HG02798 (cell line): Measurements from ENCODE around the gene PSRC1.
"Not testable (repeated sequence)": the region's sequence is repeated elsewhere in the genome, so short reads cannot be mapped to it uniquely, and the experiment has no call there.

Experiments used
- ATAC-seq: cut with Tn5 transposase; IDR thresholded peaks from one replicate; pipeline ENCODE4 v1.9.1; 2021; ENCODE audit warnings: mild to moderate bottlenecking; ENCODE audit not compliant: unreplicated experiment, poor library complexity

PSRC1 gene

DNA sequence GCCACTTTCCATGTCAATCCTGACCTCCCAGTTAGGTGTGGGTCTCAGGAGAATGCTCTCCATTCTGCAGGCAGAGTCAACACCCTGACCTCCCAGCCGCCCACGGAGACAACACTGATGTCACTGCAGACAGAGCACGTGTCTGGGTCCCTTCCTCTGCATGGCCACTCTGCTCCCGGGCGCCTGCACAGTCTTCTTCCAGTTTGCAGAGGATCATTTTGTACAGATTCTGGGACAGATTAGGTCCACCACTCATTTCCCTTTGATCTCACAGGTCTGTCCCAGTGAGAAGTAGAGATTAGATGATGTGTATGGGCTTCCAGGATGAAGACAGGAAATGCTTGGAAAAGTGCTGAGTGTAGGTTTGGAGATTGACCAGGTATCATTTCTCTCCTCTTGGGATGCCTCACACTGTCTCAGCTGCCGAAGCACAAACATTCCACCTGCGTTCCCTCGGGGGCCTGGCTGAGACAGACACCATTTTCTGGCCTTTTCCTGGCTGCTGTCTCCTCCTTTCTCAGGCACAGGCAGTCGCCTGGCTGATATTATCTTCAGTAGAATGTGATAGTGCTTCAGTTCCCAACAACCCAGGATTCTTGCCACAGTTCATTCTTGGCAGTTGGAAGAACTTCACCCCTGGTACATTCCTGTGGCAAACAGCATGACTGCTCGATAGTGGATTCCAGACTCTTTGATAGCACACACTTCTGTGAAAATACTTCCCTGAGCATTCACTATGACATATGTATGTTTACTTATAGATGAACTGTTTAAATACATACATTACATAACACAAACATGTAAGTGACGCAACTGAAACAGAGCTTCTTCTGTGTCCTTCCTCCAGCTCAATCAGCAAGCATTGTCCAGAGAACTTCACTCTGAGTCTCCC is 16.0 kb upstream of the PSRC1 start:
- no peak for ATAC-seq

DNA sequence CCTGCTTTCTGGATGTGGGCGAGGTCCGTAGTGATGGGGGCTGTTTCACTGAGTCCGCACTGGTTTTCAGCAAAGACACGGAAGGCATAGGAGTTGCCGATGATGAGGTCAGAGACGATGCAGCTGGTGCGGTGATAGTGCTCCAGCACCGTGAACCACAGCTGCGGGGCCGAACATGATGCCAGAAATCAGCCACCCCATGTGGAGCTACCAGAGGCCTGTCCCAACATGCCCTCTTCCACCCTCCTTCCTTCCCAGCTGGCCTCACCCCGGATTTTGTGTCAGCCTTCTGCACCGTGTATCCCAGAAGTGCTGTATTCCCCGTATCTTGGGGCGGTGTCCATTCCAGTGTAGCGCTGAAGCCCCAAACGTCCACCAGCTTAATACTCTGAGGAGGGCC is 13.8 kb upstream of the PSRC1 start:
- ATAC-seq = no peak

DNA sequence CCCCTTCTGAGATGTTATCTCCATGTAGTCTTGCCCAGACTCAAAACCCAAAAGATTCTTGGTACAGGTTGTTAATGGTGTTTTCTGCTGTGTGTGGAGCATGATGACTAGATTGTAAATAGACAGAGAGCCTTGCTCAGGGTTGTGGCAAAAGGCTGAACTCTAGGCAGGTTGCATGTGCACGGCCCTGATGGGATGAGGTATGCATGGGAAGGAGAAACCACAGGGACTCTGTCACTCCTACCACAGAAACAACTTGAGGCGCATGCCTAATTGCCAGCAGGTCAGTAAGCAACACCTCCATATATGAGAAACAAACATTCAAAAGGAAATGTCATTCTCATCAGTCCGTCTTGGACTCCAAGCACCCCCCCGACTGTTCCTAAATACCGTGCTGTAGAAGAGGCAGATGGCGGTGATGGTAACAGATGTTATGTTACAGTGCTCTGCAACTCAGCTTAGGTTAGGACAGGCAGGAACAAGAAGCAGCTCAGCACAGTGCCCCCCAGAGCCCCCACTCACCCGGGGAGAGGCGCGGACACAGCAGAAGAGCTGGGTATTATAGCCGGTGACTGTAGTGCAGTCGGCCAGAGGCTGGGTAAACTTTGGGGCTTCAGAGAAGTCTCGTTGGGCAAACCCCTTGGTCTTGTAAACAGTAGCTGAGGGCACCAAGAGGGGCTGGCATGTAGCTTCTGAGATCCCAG is 12.9 kb upstream of the PSRC1 start:
- ATAC-seq = no peak

DNA sequence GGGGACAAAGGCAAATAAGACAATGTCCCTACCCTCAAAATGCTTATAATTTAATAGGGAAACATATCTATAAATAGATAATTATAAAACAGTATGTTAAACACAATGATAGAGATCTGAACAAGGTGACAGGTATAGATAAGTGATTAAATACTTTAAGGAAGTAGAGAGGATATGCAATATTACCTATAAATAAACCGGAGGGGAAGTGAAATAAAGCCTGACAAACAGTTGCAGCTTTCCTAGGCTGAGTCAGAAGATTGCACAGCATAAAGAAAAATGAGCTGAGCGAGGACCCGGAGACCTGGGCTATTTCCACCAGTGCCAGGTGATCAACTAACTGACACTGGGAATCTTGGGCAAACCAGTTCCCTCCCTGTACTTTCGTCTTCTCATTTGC is 11.5 kb upstream of the PSRC1 start:
- ATAC-seq = no peak

DNA sequence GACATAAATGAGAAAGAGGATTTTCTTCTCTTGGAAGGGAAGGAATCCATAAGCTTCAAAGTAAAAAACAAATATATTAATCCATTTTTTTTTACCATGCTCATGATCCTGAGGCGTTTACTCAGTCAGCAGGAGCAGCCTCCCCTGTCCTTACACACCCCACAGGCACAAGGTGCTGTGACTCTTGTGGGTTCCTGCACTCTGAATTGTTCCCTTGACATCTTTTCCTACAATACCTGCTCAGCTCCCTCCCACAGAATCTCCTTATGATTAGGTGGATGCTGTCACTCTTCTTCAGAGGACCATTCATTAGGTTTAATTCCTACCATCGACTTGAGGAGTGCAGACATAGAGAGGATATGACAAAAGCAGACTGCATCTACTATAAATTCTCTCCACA is 10.1 kb upstream of the PSRC1 start:
- no peak for ATAC-seq

DNA sequence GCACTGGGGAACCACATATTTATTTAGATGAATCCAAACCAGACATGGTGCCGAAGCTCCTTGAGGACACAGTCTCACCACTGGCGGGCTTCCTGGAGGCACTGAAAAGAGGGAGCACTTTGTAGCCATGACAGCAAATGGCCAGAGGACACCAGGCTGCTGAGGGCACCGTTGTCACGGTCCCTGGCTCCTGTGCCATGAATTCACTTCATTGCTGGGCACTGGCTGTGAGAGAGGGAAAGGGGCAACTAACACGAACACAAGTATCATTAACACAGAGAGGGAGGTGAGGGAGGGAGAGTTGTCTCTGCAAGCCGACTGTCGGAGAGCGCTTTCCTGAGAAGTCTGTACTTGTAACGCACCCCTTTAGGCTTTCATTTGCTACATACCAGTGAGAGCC is 9.4 kb upstream of the PSRC1 start:
- no peak for ATAC-seq

DNA sequence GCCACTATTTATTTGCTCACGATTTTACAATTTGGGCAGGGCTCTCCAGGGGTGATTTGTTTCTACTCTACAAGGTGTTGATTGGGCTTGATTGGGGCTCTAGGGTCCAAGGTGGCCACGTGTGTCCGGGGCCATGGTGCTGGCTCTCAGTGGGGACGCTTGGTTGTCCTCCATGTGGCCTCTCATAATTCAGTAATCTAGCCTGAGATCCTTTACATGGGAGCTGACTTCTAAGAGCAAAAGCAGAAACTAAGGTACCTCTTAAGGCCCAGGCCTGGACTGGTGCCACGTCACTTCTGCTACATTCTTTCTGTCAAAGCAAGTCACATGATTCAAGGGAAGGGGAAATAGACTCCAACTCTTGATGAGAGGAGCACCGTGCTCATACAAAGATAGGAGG is 8.1 kb upstream of the PSRC1 start:
- ATAC-seq = no peak

DNA sequence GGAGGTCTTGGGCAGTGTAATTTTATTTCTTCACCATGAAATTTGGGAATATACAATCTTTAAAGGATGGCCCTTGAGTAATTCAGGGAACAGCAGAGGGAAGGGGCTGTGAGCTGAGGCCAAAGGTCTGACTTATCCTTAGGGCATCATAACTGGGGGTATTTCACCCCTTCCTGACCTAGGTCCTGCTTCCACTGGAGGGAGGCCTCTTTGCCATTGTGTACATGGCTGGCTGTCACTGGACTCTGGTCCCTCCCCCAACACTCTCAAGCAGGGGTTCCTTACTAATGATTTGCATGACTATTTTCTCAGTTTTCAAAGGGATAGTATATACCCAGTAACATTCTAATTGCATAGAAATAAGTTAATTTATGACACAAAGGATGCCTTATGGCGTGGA is 7.2 kb upstream of the PSRC1 start:
- ATAC-seq = no peak

DNA sequence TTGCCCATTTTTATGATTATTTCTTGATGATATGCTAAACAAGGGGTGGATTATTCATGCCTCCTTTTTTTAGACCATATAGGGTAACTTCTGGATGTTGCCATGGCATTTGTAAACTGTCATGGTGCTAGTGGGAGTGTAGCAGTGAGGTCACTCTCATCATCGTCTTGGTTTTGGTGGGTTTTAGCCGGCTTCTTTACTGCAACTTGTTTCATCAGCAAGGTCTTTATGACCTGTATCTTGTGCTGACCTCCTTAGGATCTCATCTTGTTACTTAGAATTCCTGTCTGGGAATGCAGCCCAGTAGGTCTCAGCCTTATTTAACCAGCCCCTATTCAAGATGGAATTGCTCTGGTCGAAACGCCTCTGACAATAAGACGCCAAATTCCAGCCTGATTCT is 3.8 kb upstream of the PSRC1 start:
- ATAC-seq = not testable (repeated sequence)

DNA sequence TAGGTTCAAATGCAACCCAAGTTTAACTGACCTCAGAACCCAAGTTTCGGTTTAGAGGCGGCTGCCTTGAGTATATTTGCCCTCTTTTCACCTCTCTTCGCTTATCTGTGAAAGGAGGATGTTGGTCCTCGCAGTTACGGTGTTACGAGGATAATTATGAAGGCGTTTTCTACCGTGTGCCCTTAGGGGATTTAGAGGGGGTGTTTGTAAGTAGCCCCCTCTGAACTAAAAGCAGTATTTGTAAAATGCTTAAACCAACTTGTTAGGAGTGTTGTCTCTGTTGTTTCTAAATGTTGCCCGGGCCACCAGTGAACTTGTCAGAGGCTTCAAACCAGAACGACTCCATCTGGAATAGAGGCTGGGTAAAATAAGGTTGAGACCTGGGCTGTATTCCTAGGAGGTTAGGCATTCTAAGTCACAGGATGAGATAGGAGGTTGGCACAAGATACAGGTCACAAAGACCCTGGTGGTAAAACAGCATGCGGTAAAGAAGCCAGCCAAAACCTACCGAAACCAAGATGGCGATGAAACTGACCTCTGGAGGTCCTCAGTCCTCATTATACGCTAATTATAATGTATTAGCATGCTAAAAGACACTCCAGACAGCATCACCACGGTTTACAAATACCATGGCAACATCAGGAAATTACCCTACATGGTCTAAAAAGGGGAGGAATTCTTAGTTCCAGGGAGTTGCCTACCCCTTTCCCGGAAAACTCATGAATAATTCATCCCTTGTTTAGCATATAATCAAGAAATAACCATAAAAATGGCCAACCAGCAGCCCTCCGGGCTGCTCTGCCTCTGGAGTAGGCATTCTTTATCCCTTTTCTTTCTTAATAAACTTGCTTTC is 1.0 kb upstream of the PSRC1 start:
- ATAC-seq = no peak

DNA sequence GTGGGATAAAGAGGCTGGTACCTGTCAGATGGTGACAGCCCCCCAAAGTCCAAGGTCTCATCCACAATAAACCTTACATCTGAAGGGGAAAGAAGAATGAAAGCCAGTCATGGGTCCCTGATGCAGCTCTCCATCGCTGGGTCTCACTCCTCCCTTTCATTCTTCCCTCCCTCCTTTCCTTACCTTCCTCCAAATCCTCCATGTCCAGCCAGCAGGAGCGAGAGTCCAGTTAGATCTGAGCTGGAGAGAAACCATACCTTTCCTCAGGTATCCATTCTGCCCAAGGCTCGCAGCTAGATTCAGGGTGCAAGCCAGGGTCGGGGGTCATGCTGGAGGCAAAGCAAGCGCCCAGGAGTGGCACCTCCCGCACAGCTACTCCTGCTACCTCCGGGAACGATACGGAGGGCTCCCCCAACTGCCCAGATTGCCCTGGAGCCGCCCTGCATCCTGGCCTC is 421 bp downstream of the PSRC1 start:
- ATAC-seq = no peak

DNA sequence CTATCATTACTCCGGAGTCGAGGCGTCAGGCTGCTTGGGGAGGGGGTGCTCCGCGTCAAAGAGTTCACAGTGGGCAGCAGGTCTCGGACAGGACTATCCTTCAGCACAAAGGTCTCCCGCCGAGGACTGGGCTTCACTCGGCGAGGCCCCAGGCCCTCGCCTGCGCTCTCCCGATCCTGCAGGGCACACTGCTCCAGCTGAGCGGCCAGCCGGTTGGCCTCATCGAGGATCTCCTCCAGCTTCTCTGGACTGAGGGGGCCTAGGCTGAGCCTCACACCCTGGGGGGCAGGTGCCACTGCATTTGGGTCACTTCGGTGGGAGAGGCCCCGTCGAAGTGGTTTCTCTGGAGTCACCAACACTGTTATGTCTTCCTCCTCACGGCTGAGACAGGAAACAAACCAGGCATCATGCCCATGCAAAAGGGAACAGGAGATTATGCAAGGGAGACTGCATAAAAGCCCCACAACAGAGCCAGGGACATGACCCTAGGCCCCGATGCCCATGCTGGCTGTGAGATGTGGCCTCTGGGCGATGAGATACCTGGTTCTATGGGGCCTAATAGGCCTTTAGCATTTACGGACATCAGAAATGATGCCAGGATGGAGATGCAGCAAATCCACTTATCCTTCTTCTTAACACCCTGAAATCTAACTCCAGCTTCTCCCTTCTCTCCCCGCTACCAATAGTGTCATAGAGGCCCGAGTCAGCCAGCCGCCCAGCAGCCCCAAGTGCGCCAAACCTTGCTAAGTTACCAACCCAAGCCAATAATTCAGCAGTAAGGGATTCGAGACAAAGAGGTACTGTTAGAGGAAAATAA is 1.1 kb downstream of the PSRC1 start:
- no peak for ATAC-seq

DNA sequence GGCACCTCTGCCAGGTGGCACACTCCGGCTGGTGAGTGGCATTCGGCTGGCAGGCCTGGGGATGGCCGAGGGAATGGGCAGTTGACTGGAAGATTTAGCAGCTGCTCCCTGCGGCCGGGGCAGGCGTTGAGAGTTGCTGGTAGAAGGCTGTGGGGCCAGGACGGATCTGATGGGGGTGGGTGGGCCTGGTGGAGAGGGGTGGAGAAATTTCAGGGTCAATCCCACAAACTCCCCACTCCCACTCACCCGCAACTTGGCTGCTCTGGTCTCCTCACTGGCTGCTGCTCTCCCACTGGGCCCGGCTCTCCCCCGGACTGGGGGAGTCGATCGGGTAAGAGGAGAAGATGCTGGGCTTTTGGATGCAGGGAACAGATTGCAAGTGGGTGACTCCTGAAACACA is 2.1 kb downstream of the PSRC1 start:
- ATAC-seq = no peak

DNA sequence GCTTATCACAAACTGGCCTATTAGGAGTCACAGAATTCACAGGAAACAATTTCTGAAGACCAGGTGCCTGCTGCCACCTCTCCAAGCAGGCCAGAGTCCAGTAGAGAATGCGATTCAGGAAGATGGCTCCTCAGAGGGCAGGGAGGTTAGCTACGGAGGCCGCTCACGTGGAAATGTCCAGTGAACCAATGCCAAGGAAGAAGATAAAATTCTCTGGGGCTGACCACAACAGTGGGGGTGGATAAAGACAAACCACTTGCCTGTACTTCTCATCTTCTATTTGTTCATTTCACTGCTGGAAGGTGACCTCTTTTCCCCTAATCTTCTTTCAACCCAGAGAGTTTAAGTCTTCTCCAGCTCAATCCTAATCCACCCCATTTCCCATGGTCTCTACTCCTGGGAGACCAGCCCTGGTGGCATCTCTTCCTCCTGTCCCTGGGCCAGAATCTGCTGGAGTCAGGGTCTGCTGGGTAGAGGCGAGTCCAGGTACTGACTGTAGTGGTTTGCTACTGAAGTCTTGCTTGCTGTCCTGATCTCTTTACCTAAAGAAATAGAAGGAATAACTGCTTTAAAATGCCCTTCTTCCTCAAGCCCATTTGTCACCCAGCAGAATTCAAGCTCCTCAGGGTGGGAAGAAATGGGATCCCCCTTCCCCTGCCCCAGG is 3.2 kb downstream of the PSRC1 start:
- ATAC-seq = no peak

DNA sequence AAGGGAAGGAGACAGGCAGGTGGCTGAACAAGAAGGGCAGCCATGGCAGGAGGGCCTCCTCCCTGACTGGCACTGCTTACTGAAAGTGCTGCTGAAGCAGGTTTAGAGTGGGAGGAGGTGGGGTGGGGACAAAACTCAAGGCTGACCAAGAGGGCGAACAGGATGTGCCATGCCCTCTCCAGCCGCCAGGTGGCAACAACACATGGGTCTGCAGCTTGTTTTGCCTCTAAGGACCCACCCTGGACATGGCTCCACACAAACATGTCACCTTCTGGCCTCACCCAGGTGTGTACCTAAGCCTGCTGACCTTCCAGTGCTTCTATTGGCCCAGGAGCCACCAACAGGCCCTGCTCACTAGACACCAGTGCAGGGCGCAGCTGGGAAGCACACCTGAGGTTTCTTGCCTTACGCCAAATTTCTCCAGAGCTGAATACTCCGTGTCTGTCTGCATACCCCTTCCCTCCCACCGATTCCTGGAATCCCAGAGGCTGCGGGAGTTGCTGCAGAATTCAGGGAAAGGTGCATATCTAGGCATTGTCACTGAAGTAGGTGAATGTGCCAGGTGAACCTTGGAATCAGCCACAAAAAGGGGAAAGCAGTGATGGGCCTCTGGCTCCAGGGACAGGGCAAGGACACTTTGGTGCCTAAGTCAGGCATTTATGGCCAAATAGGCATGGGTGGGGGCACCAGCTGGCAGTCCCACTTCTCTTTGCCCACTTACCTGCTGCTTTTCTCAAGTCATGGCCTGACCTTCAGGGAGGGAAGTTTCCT is 5.3 kb downstream of the PSRC1 start:
- ATAC-seq = peak; percentile 81

DNA sequence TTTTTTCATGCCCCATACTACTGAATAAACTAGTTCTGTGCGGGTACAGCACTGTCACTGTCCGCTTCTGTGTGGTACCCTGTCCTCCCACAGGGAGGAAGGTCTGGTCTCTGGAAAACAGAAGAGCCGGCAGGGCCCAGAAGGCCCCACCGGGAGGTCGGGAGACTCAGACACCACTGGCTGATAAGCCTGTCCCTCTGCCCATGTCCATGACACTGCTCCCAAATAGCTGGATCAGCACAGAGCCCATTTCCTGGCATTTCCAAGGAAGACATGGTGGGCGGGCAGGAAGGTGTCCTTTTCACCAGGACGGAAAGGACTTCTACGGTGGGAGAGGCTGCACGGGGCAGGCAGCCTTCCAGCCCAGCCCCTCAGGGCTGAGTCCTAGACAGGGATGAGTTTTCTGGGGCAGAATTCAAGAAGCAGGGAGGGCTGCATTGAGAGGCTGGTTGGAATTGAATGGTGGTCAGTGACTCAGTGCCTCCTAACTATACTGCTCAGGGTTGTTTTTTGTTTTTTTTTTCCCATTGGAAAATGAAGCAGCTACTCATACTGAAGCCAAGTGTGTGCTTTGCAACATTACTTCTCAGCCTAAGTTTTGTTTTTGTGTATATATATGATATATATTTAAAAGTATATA is 7.1 kb downstream of the PSRC1 start:
- no peak for ATAC-seq

DNA sequence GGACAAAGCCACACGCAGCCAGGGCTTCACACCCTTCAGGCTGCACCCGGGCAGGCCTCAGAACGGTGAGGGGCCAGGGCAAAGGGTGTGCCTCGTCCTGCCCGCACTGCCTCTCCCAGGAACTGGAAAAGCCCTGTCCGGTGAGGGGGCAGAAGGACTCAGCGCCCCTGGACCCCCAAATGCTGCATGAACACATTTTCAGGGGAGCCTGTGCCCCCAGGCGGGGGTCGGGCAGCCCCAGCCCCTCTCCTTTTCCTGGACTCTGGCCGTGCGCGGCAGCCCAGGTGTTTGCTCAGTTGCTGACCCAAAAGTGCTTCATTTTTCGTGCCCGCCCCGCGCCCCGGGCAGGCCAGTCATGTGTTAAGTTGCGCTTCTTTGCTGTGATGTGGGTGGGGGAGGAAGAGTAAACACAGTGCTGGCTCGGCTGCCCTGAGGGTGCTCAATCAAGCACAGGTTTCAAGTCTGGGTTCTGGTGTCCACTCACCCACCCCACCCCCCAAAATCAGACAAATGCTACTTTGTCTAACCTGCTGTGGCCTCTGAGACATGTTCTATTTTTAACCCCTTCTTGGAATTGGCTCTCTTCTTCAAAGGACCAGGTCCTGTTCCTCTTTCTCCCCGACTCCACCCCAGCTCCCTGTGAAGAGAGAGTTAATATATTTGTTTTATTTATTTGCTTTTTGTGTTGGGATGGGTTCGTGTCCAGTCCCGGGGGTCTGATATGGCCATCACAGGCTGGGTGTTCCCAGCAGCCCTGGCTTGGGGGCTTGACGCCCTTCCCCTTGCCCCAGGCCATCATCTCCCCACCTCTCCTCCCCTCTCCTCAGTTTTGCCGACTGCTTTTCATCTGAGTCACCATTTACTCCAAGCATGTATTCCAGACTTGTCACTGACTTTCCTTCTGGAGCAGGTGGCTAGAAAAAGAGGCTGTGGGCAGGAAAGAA is 8.1 kb downstream of the PSRC1 start:
- ATAC-seq = no peak
